Measurements from ENCODE around the gene CTNND2.
A peak's percentile ranks its signal among the peaks of the same experiment; 100 is the strongest.

Gene CTNND2

DNA sequence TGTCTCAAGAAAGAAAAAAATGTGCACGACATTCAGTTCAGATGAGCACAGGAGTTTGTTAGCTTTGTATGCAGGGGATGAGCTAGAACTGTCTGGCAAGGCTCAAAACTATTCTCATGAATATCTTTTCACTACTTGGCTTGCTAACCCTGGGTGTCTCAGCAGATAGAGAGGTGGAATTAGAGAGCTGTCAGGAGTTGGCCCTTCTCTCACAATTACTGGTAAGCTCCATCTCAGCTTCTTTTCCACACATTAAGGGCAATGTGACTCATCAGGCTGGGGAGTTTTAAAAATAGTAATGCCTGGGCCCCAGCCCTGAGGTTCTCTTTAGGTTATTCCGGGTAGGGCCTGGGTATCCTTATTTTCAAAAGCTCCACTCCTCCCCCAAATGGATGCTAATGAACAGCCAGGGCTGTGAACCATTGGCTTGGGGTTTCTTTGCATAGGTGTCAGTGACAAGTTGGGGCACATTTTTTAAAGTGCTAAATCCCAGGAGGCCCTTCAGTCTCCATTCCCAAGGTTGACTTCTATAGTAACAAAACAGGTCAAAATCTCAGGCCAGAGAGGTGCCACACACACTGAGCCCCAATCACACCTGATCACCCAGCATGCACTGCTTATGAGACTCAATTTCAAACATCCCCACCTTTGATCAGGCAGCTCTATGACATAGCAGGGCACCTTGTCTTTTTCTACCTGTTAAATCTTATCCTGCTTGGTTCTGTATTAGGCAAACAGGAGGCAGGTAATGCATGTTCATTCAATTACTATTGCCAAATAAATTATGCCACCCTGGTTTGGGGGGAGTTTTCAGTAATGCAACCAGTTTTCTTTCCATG, 903.5 kb downstream of the CTNND2 start:
- no peak for DNase-seq

DNA sequence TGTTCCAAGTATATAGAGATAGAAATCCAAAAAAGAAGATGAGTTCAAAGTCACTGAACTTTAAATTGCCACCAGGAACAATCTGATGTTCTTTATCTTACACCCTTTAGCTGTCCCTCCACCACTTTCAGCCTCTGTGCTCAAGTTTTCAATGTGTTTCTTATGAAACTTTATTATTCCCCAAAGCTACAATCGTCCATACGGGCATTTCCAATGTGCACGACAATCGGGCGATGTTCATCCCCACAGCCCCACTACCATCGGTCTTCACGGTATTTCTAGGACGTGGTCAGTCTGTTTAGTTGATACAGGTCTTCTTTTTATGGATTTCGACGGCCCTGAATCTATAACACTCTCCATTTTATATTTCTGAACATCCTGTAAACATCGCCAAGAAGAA, 904.5 kb downstream of the CTNND2 start:
- no peak for DNase-seq

DNA sequence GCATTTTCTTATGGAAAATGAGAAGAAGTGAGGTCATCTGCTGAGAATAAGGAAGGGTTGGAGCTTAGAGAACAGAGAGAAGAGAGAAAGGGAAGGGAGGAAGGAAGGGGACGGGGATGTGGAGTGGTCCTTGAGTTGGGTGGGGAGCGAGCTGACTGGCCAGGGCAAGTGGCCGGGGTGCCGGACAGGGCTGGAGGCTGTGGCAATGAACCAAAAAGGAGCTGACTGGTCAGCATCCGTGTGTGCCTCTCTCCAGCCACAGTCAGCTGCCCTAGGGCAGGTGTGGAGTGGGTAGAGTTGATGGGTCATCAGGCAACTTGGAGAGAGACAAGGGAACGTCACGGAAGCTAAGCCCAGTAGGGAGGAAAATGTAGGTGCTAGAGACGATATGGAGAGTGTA, 908.4 kb downstream of the CTNND2 start:
- DNase-seq = no peak

DNA sequence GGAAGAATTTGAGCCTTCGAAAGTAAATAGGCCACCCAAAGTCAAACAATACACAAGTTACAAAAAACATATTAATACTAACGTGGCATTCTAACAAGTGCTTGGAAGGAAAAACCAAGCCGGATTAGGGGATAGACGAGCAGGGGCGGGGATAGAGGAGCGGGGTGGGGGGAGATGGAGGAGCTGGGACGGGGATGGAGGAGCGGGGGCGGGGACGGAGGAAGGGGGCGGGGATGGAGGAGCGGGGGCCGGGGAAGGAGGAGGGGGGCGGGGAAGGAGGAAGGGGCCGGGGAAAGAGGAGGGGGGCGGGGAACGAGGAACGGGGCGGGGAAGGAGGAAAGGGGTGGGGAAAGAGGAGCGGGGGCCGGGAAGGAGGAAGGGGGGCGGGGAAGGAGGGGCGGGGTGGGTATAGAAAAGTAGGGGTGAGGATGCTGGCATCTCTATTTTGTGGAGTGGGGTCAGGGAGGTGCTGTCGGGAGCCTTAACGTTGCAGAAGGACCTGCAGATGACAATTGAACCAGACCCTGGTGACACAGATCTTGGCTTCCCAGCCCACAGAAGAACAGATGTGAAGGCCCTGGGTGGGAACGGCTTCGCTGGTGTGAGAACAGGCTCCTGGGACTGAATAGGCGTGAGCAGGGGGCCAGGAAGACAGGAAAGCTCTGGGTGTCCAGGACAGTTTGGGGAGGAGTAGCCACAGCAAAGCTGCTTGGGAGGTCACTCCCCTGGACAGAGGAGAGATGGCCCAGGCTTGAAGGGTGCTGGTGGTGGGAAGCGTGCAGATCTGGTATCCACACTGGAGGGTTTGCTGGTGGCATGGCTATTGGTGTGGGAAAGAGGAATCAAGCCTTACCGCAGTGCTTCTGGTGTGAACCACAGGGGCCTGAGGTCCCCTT, 909.9 kb downstream of the CTNND2 start:
- DNase-seq = no peak

DNA sequence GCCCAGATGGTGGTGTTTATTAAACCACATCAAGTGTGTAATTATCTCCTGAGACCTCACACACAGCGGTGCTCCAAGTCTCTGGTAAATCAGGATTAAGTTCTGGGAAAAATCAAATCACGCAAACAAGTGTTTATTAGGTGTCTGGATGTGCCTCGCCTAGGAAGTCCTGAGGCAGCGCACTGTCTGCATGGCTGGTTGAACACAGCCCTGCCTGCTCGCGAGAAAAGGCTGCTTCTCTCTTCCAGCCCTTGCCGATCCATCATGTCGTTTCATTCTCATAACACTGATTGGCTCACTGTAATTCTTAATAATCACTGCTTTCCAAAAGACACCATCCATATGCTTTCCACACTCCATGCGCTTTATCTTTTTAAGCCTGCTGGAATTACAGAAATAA, 913.6 kb downstream of the CTNND2 start:
- DNase-seq = no peak

DNA sequence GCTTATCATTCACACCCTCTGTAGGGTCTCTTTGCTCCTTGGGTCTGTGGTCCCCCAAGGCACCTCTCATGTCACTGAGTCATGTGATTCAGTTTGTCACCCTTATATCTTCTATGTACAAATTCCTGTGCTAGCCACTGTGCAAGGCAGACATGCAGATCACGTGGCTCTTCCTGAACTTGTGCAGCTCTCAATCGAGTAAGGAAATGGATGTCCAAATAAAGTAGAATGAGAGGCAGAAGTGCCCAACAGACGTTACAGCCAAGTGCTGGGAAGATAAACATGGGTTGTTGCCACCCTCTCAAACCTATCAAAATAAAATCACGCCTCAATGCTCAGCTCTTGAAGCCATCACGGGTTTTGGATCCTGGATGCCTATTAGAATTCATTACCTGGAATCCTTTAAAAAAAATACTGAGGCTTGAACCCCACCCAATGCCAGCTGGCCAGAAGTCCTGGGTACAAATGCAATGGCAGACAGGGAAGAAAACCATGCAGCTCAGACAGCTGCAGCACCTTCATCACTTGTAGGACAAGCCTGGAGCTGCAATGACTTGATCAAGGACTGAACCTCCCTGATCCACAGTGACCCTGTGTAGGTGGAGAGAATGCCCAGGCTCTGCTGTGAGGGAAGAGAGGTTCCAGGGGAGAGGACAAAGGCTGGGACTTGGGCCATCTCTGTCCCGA, 914.5 kb downstream of the CTNND2 start:
- no peak for DNase-seq

DNA sequence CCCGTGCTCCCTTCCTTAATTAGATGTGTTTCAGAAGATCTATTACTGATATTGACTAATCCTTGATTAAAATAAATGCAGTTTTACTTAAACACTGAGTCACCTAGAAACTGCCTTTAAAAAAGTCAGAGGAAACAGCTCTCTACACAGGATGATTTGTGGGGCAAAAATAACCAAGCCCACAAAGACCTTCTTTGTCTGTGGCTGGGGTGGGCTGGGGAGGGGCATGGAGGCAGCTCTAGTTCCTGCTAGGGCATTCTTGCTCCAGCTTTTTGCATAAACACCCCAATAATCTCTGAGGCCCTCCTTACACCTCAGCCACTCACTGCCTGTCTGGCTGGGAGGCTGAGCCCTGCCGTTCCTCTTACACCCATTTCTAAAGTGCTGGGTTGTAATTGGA, 915.6 kb downstream of the CTNND2 start:
- DNase-seq = no peak

DNA sequence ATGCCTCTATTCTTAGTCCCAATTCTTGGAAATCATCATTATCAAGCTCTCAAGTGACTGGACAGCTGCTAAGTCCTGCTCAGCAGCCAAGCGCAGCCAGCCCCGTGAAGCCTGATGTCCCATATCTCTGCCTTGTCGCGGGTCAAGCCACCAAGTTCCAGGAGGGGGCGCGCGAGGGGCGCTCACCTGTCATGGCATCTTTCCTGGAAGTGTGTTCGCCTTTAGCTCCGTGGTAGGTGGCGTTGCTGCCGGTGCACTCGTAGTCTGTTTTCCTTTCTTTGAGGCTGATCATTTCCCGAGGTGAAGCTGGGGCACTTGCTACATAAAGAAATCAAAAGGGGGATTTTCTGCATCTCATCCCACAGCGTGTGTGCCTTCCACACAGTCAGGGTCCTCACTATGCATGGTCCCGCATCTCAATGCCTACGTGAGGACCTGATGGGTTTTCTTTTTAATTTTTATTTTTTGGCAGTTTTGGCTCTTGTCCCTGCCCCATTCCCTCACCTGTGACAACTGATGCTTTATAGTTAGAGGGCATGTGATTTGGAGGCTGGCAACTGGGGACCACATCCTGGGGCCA, 916.2 kb downstream of the CTNND2 start:
- peak; percentile 45 for DNase-seq

DNA sequence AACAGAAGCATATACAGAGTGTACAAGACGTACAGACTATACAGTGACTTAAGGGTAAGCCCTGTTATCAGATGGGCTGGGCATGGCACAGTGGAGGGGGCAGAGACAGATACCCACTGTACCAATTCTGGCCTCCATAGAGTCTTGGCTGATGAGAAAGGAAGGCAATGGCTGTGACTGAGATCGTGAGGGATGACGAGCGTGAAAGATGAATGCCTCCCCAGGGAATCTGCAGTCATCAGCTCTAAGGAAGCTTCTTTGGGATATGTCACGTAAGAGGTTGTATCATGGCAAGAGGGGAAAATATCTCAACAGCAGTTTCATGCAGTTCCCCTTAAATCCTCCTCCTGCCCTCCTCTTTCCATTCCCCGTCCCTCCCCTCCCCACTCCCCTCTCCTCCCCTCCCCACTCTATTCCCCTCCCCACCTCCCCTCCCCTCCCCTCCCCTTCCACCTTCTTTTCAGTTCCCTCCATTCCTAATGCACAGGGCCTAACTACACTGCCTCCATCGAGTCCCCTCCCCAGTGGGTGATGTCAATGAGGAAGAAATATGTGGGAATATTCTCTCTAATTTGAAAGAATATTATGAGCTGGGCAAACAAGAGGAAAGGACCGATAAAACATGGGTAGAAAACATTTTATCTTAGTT, 916.8 kb downstream of the CTNND2 start:
- no peak for DNase-seq

DNA sequence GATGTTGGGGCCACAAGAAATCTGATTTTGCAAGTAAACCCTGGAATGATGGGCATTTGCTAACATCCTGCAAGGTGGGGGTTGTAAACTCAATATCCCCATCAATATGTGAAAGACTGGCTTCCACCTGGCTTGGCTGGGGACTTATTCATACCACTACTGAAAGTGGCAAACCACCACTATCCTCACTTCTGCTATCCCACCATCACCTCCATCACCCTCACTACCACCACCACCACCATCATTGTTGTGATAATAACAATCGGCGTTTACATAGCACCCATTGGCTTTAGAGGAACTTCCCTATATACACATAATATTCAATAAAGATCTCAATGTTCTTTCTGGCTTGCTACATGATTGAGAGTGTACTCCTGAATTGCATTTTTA, 918.5 kb downstream of the CTNND2 start:
- no peak for DNase-seq

DNA sequence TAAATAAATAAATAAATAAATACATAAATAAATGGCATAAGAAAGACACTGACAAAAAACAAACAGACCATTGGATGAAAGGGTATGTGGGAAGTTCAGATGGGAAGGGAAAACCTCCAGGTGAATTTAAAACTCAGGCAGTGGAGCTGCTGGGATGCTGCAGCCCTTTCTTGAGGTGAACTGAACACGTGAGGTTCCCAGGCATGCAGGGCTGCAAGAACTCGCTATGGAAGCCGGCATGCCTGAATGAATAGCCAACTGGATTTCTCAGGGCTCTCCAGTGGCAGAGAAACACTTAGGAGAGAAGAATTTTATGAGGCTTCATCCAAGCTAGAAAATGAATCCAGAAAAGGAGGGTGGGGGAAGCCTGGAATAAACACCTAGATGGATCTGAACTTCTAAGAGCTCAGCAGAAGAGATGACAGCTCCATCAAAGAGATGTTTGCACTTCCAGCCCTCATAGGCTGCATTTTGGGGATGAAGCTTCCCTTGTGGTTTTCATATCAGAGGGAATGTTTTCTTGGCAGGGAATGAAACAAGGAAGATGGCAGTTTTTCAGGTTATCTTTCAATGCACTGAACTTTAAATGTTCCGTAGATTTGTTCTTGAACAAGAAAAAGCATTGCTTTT, 919.0 kb downstream of the CTNND2 start:
- DNase-seq = no peak

DNA sequence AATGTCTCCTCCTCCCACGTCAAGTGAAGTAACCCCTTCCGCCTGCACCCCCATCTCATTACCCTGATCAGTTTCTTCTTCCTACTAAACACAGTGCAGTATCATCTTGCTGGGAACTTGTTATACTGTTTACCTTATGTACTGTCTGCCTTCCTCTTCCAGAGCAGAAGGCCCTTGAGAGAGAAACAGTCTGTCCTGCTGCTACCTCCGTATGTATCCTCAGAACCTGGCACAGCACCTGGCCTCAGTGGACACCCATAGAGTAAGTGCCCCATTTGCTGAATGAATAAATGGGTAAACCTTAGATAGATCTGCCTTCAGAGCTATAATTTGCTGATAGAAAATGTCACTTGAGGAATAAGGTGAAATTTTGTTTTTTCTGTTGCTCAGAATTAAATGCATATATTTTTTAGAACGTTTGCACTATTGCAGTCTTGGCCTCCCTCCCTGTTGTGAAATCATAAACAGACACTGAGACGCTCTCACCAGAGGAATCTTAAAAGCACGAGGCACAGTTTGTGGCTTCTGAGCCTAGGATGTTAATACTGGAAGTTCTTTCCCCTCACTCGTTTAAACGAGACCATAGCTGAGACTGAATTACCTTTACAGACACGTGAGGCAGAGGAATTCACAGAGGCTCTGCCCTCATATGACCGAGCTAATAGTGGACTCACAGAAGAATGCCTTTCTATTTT, 920.1 kb downstream of the CTNND2 start:
- no peak for DNase-seq

DNA sequence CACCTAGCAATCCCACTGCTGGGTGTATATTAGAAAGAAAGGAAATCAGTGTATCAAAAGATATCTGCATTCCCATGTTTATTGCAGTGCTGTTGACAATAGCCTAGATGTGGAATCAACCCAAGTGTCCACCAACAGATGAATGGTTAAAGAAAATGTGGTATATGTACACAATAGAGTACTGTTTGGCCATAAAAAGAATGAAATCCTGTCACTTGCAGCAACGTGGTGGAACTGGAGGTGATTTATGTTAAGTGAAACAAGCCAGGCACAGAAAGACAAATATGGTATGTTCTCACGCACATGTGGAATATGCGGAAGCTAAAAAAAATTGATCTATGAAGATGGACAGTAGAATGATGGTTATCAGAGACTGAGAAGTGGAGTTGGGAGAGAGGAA, 921.6 kb downstream of the CTNND2 start:
- no peak for DNase-seq

DNA sequence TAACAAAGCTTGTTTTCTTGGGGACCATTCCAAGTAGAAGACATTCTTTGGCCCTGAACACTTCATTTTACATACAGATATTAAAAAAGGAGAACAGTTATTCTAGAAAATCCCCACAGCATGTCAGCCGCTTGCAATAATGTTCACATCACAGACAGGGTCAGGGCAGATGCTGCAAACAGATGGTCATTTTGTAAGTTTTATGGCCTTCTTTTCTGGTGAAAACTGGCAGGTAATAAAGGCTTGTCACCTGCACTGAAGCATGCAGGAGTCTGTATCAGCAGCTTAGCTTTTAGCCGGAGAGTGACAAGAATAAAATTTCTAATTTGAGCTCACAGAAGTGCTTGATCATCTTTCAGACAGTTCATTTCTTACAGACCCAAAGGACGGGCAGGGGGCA, 922.3 kb downstream of the CTNND2 start:
- DNase-seq = no peak

DNA sequence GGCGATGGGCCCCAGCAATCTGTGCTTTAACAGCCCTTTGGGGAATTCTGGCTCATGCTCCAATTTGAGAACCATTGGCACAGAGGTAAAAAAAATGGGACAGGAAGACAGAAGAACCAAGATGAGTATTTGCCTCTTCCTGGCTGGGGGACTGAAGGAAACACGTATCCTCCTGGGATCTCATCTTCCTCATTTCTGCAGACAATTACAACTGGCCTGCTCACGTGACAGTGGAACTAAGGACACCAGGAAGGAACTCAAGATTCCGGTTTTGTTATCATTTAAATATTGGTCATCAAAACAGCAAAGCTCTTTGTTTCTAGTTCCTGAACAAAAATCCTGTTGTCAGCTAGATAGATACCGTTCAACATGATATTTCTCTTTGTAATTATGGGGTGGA, 927.2 kb downstream of the CTNND2 start:
- DNase-seq = no peak

DNA sequence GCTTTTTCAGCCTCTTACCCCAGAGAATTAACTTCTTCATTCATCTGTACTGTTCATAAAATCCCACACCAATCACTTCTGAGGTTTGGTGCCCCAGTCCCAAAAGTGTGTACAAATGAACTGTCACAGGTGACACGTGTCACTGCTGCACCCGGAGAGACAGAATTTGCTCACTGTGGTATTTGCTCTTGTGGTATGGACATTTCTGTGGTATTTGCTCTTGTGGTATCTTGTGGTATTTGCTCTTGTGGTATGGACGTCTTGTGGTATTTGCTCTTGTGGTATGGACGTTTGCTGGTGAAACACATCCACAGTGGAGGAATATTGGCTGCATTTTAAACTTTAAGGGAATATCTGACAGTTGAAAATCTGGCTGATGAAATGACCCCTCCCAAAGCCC, 928.3 kb downstream of the CTNND2 start:
- no peak for DNase-seq

DNA sequence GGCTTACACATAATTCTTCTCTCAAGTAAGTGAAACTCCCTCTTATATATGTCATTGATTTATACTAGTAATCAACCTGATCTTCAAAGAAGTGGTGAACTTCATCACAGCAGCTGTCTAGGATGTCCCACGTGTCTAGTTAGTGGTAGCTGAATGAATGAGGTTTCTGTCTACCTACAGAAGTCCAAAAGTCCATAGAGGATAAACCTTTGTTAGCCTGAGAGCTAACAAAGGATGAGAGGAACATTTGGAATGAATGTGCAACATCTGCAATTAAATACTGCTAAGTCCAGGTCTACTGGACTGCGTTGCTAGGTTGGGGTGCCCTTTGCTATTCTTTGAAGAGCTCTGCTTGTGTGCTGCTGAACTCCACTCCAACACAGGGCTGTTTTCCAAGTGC, 929.4 kb downstream of the CTNND2 start:
- DNase-seq = no peak

DNA sequence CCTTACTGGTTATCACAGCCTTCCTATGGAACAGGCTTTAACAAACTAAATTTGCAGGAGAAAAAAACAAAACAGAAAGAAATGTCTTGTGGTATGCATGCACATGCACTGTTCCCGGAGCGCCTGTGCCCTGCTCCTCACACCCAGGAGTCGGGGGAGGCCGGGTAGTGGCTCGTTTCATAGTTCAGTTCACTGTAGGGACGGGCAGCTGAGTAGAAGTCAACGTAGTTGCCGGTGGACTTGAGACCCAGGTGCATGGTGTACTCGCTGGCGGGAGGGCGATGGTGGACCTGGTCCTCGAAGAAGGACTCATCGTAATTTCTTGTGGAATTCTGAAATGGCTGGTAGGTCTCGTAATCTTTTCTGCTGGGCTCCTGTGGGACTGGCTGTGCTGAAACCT, 930.9 kb downstream of the CTNND2 start:
- DNase-seq = no peak

DNA sequence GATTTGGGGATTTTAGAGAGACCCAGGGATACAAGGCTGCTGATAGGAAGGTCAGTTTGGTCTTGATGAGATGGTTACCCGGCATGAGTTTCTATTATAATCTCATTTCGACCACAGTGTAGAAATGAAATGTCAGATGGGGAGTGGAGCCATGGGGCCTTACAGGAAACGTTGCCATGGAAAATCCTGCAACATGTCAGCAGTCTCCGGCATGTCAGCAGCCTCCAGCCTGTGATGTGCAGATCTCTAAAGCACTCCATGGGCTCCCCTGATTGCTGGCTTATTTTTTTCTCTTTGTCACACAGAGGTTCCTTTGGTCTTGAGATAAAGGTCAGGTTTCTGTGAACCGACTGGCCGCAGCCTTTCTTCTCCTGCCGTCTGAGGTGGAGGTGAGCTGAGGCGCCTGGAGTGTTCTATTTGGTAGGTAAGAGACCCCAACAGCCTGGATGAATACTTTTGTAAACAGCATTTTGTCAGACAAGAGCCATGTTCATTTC, 934.5 kb downstream of the CTNND2 start:
- no peak for DNase-seq

DNA sequence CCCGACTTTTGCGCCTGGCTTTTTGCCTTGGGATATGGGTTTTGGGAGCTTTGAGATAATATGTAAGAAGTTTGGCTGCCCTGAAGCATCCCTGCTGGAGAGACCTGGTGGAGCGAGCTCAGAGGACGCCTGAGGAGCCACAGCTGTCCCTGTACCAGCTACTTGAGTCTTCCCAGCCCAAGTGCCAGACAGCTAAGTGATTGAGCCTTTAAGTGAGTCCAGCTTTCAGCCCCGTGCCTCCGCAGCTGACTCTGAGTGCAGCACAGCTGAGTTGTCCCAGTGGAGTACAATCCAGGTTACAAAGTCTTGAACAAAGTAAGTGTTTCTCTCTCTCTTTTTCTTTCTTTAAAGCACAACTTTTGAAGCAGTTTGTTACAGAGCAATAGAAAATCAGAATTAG, 939.4 kb downstream of the CTNND2 start:
- DNase-seq = no peak

DNA sequence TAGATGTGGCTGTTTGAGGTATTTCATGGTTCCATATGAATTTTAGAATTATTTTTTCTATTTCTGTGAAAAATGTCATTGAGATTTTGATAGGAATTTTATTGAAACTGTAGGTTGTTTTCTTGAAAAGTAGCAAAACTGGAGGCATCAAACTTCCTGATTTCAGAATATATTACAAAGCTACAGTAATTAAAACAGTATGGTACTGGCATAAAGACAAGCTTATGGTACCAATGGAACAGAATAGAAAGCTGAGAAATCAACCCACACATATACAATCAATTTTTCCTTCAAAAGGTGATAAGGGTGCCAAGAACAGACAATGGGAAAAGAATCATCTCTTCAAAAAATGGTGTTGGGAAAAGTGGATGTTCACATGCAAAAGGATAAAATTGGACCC, 945.5 kb downstream of the CTNND2 start:
- DNase-seq = no peak

Measured in NCI-H1105 treated with DMSO at 0.1 percent for 48 hours (cell line).